SK-N-SH treated with all-trans-retinoic acid at 6 μM for 48 hours (cell line): ENCODE data around the gene PRKCSH.

ENCODE experiments used
- ATAC-seq: fragments of 200-7000 bp; cut with Tn5 transposase; 3 replicates; pipeline ENCODE4 v1.9.1; 2020; ENCODE audit warnings: mild to moderate bottlenecking, moderate library complexity
- ARNTL ChIP-seq: fragments of 450-650 bp; formaldehyde crosslinking; IDR thresholded peaks from 2 replicates; pipeline ENCODE4 v1.5.0; 2020; ENCODE audit warnings: low read depth, mild to moderate bottlenecking, moderate library complexity, borderline replicate concordance
- BACH2 ChIP-seq: fragments of 250-450 bp; sonication (Bioruptor Pico); IDR thresholded peaks from 2 replicates; pipeline ENCODE4 v1.9.0; 2021; ENCODE audit warnings: mild to moderate bottlenecking, borderline replicate concordance
- CREB5 ChIP-seq: fragments of 250-450 bp; sonication (Bioruptor Pico); IDR thresholded peaks from 2 replicates; pipeline ENCODE4 v1.5.1; 2020; ENCODE audit warnings: low read depth, mild to moderate bottlenecking, moderate library complexity
- CSDC2 ChIP-seq: fragments of 250-450 bp; sonication (Bioruptor Pico); IDR thresholded peaks from 2 replicates; pipeline ENCODE4 v1.5.0; 2020; ENCODE audit warnings: mild to moderate bottlenecking, moderate library complexity
- ESRRG ChIP-seq: fragments of 250-450 bp; sonication (Bioruptor Pico); IDR thresholded peaks from 2 replicates; pipeline ENCODE4 v1.6.1; 2021; ENCODE audit warnings: mild to moderate bottlenecking
- GLIS3 ChIP-seq: fragments of 250-450 bp; sonication (Bioruptor Pico); IDR thresholded peaks from 2 replicates; pipeline ENCODE4 v1.5.0; 2020; ENCODE audit warnings: mild to moderate bottlenecking, moderate library complexity
- OSR1 ChIP-seq: fragments of 250-450 bp; sonication (Bioruptor Pico); IDR thresholded peaks from 2 replicates; pipeline ENCODE4 v1.8.0; 2022; ENCODE audit warnings: moderate library complexity, mild to moderate bottlenecking, inconsistent platforms
- PATZ1 ChIP-seq: fragments of 250-450 bp; sonication (Bioruptor Pico); IDR thresholded peaks from 2 replicates; pipeline ENCODE4 v1.8.0; 2020; ENCODE audit warnings: mild to moderate bottlenecking, moderate library complexity, borderline replicate concordance
- PPARA ChIP-seq: fragments of 250-450 bp; sonication (Bioruptor Pico); IDR thresholded peaks from 2 replicates; pipeline ENCODE4 v1.5.0; 2020; ENCODE audit warnings: mild to moderate bottlenecking, borderline replicate concordance
- RARB ChIP-seq: fragments of 250-450 bp; sonication (Bioruptor Pico); IDR thresholded peaks from 2 replicates; pipeline ENCODE4 v1.8.0; 2021; ENCODE audit warnings: mild to moderate bottlenecking, moderate library complexity
- SNAI2 ChIP-seq: fragments of 250-450 bp; sonication (Bioruptor Pico); IDR thresholded peaks from 2 replicates; pipeline ENCODE4 v1.5.0; 2020; ENCODE audit warnings: mild to moderate bottlenecking, moderate library complexity
- TCF4 ChIP-seq: fragments of 250-450 bp; sonication (Bioruptor Pico); IDR thresholded peaks from 2 replicates; pipeline ENCODE4 v1.8.0; 2021; ENCODE audit warnings: mild to moderate bottlenecking, moderate library complexity, borderline replicate concordance
- TOX ChIP-seq: fragments of 250-450 bp; sonication (Bioruptor Pico); IDR thresholded peaks from 2 replicates; pipeline ENCODE4 v1.8.0; 2021; ENCODE audit warnings: mild to moderate bottlenecking, moderate library complexity, borderline replicate concordance
- TSHZ2 ChIP-seq: fragments of 250-450 bp; sonication (Bioruptor Pico); IDR thresholded peaks from 2 replicates; pipeline ENCODE4 v1.5.0; 2020; ENCODE audit warnings: mild to moderate bottlenecking, moderate library complexity
- ZC3H10 ChIP-seq: fragments of 250-450 bp; sonication (Bioruptor Pico); IDR thresholded peaks from 2 replicates; pipeline ENCODE4 v1.5.1; 2021; ENCODE audit warnings: mild to moderate bottlenecking, moderate library complexity
- ZFP3 ChIP-seq: fragments of 250-450 bp; sonication (Bioruptor Pico); IDR thresholded peaks from 2 replicates; pipeline ENCODE4 v1.5.0; 2020; ENCODE audit warnings: mild to moderate bottlenecking, moderate library complexity
- ZFP30 ChIP-seq: fragments of 450-650 bp; formaldehyde crosslinking; IDR thresholded peaks from 2 replicates; pipeline ENCODE4 v1.5.0; 2022; ENCODE audit warnings: mild to moderate bottlenecking, moderate library complexity
- ZNF565 ChIP-seq: fragments of 450-650 bp; formaldehyde crosslinking; conservative IDR thresholded peaks from 2 replicates; pipeline ENCODE4 v1.5.0; 2020; ENCODE audit warnings: low read depth, mild to moderate bottlenecking, moderate library complexity
- ZNF70 ChIP-seq: fragments of 450-650 bp; formaldehyde crosslinking; IDR thresholded peaks from 2 replicates; pipeline ENCODE4 v1.5.0; 2020; ENCODE audit warnings: mild to moderate bottlenecking, moderate library complexity
- TF ChIP-seq, protein P1 (sequence below): fragments of 250-450 bp; sonication (Bioruptor Pico); IDR thresholded peaks from 2 replicates; pipeline ENCODE4 v1.8.0; 2021; ENCODE audit warnings: low read depth, mild to moderate bottlenecking, moderate library complexity, borderline replicate concordance

The PRKCSH gene

DNA sequence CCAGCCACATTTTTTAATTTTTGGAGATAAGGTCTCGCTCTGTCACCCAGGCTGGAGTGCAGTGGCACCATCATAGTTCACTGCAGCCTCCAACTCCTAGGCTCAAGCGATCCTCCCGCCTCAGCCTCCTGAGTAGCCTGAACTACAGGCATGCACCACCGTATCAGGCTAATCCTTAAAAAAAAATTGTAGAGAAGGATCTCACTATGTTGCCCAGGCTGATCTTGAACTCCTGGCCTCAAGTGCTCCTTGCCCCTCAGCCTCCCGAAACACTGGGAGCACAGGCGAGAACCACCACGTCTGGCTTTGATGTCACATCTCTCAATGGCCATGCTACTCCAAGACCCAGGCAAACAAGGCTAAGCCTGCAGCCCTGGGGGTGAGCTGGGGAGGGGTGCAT lies 21.2 kb downstream of the PRKCSH start (continued):
- TF ChIP-seq CREB5 (CRISPR knock-in tag) (no peak), CSDC2 (CRISPR knock-in tag) (no peak), ZNF70 (CRISPR knock-in tag) (no peak), GLIS3 (no peak), OSR1 (no peak), ZNF565 (no peak)

DNA sequence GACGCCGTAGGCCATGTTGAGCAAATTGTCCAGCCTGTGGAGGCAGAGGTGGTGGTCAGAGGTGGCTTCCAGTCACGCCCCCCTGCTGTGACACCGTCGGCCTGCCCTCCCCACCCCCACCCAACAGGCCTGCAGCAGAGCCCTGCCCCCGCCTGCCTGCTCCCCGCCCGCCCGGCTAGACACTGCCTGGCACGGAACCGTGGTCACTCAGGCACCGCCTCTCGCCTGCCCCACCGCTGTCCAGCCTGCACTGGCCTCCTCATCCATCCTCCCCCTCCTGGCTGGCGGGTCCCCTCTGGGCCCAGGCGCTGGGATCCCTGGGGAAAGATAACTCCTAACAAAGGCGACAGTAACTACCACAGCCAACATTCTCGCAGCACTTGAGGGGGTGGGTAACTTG lies 21.7 kb downstream of the PRKCSH start:
- no peak for ATAC-seq
- TF ChIP-seq BACH2 (CRISPR knock-in tag) = no peak
- TF ChIP-seq GLIS3 = no peak
- TF ChIP-seq TSHZ2 = no peak
- TF ChIP-seq, protein P1, sequence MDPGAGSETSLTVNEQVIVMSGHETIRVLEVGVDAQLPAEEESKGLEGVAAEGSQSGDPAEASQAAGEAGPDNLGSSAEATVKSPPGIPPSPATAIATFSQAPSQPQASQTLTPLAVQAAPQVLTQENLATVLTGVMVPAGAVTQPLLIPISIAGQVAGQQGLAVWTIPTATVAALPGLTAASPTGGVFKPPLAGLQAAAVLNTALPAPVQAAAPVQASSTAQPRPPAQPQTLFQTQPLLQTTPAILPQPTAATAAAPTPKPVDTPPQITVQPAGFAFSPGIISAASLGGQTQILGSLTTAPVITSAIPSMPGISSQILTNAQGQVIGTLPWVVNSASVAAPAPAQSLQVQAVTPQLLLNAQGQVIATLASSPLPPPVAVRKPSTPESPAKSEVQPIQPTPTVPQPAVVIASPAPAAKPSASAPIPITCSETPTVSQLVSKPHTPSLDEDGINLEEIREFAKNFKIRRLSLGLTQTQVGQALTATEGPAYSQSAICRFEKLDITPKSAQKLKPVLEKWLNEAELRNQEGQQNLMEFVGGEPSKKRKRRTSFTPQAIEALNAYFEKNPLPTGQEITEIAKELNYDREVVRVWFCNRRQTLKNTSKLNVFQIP (CRISPR knock-in tag) = no peak

- TF ChIP-seq GLIS3 (no peak), ZFP3 (no peak), ZC3H10 (CRISPR knock-in tag) (no peak), OSR1 (no peak), ZNF565 (no peak), PATZ1 (CRISPR knock-in tag) (no peak), ZFP30 (CRISPR knock-in tag) (no peak), PPARA (CRISPR knock-in tag) (no peak), CSDC2 (CRISPR knock-in tag) (no peak), TOX (CRISPR knock-in tag) (no peak), TCF4 (no peak), RARB (CRISPR knock-in tag) (no peak), ZNF70 (CRISPR knock-in tag) (no peak), SNAI2 (CRISPR knock-in tag) (no peak), TSHZ2 (no peak), ARNTL (CRISPR knock-in tag) (no peak), ESRRG (CRISPR knock-in tag) (no peak)
- no peak for ATAC-seq
Measured at GRCh38 chr19:11457831-11458230, 22.4 kb downstream of the PRKCSH start.
